OCI-LY3 (cell line): Measurements from ENCODE around the gene SLC6A6.

Experiments used
- H2AFZ ChIP-seq: fragments of 200-600, 300-600 bp; shearing (Covaris generic); 2 replicates; pipeline ENCODE4 v1.6.0; 2014; ENCODE audit warnings: antibody characterized with exemption, low read depth, low read length
- H3K27ac ChIP-seq: fragments of 200-600, 300-600 bp; sonication (generic); 2 replicates; pipeline ENCODE4 v1.5.1; 2014; ENCODE audit warnings: mild to moderate bottlenecking, low read length, moderate library complexity, mixed read lengths
- H3K27me3 ChIP-seq: fragments of 200-600, 300-600 bp; sonication (generic); 2 replicates; pipeline ENCODE4 v1.6.1; 2014; ENCODE audit warnings: low read depth, low read length, mixed read lengths
- H3K36me3 ChIP-seq: fragments of 200-600, 300-600 bp; sonication (generic); replicated peaks from 2 replicates; pipeline ENCODE3; 2014; ENCODE audit warnings: low read depth, low read length, mixed read lengths
- H3K4me1 ChIP-seq: fragments of 300-600, 200-600 bp; sonication (generic); 2 replicates; pipeline ENCODE4 v1.6.1; 2014; ENCODE audit warnings: low read length, mixed read lengths
- H3K4me2 ChIP-seq: fragments of 200-600, 300-600 bp; sonication (generic); 2 replicates; pipeline ENCODE4 v1.6.1; 2014; ENCODE audit warnings: low read length, mixed read lengths
- H3K4me3 ChIP-seq: fragments of 300-600, 200-600 bp; sonication (generic); 2 replicates; pipeline ENCODE4 v1.5.1; 2014; ENCODE audit warnings: antibody characterized with exemption, mild to moderate bottlenecking, low read length, moderate library complexity
- H3K79me2 ChIP-seq: fragments of 300-600, 200-600 bp; shearing (Covaris generic); 2 replicates; pipeline ENCODE4 v1.6.1; 2014; ENCODE audit warnings: mild to moderate bottlenecking, low read length, mixed read lengths
- H3K9ac ChIP-seq: fragments of 300-600, 200-600 bp; shearing (Covaris generic); 2 replicates; pipeline ENCODE4 v1.6.0; 2014; ENCODE audit warnings: mild to moderate bottlenecking, low read length, moderate library complexity
- H3K9me3 ChIP-seq: fragments of 200-600, 300-600 bp; shearing (Covaris generic); 2 replicates; pipeline ENCODE4 v1.6.1; 2014; ENCODE audit warnings: low read length, mixed read lengths; ENCODE audit not compliant: insufficient read depth
- H4K20me1 ChIP-seq: fragments of 200-600, 300-600 bp; sonication (generic); 2 replicates; pipeline ENCODE4 v1.6.1; 2016; ENCODE audit warnings: low read length, mixed read lengths; ENCODE audit not compliant: insufficient read depth
- CTCF ChIP-seq: fragments of 200-600, 300-600 bp; sonication (generic); IDR thresholded peaks from 2 replicates; pipeline ENCODE4 v1.5.1; 2014; ENCODE audit warnings: antibody characterized with exemption, low read length, low read depth
- EZH2phosphoT487 ChIP-seq: fragments of 200-600 bp; shearing (Covaris generic); IDR thresholded peaks from 2 replicates; pipeline ENCODE4 v1.6.1; 2018; ENCODE audit warnings: antibody characterized with exemption, mixed run types, low read depth

The SLC6A6 gene

GRCh38 chr3:14489641-14490040, 87.2 kb downstream of the SLC6A6 start:
- Histone ChIP-seq H3K4me2 (no peak overlapping the region), H3K4me3 (no peak overlapping the region), H2AFZ (no peak overlapping the region), H4K20me1 (no peaks in the 10 kb centered on the region), H3K9me3 (no peaks in the 10 kb centered on the region), H3K36me3 (peaks cover 32% of the 10 kb centered on the region), H3K9ac (no peak overlapping the region), H3K27me3 (no peaks in the 10 kb centered on the region), H3K79me2 (no peaks in the 10 kb centered on the region), H3K27ac (no peak overlapping the region), H3K4me1 (no peaks in the 10 kb centered on the region)
- TF ChIP-seq CTCF: no peak

GRCh38 chr3:14490255-14490654, 87.8 kb downstream of the SLC6A6 start:
- Histone ChIP-seq H2AFZ (no peak overlapping the region), H3K9ac (no peak overlapping the region), H3K4me2 (no peak overlapping the region)

GRCh38 chr3:14490831-14491230, 88.4 kb downstream of the SLC6A6 start:
- no peaks in the 10 kb centered on the region for H3K27me3 ChIP-seq
- no peak overlapping the region for H3K4me3 ChIP-seq
- H3K4me1 ChIP-seq: no peaks in the 10 kb centered on the region
- H4K20me1 ChIP-seq: no peaks in the 10 kb centered on the region
- peaks cover 23% of the 10 kb centered on the region for H3K36me3 ChIP-seq
- no peak overlapping the region for H3K9ac ChIP-seq
- H3K9me3 ChIP-seq: no peaks in the 10 kb centered on the region
- H3K79me2 ChIP-seq: no peaks in the 10 kb centered on the region
- H2AFZ ChIP-seq: no peak overlapping the region
- H3K27ac ChIP-seq: no peak overlapping the region
- TF ChIP-seq CTCF (no peak), EZH2phosphoT487 (no peak)
- H3K4me2 ChIP-seq: no peak overlapping the region

More at GRCh38 chr3:14490255-14490654, 87.8 kb downstream of the SLC6A6 start:
- no peak overlapping the region for H3K27ac ChIP-seq
- TF ChIP-seq CTCF (no peak), EZH2phosphoT487 (no peak)
- H3K27me3 ChIP-seq: no peaks in the 10 kb centered on the region
- H3K9me3 ChIP-seq: no peaks in the 10 kb centered on the region
- no peak overlapping the region for H3K4me3 ChIP-seq
- no peaks in the 10 kb centered on the region for H3K79me2 ChIP-seq
- H3K4me1 ChIP-seq: no peaks in the 10 kb centered on the region
- H4K20me1 ChIP-seq: no peaks in the 10 kb centered on the region
- H3K36me3 ChIP-seq: peaks cover 27% of the 10 kb centered on the region

GRCh38 chr3:14491396-14492190, 89.2 kb downstream of the SLC6A6 start:
- no peak overlapping the region for H3K9ac ChIP-seq
- H3K9me3 ChIP-seq: no peaks in the 10 kb centered on the region
- no peak for TF ChIP-seq CTCF
- no peak for TF ChIP-seq EZH2phosphoT487
- no peak overlapping the region for H3K4me3 ChIP-seq
- H4K20me1 ChIP-seq: no peaks in the 10 kb centered on the region
- no peaks in the 10 kb centered on the region for H3K79me2 ChIP-seq
- H2AFZ ChIP-seq: no peak overlapping the region
- peaks cover 22% of the 10 kb centered on the region for H3K36me3 ChIP-seq
- no peak overlapping the region for H3K27ac ChIP-seq
- no peaks in the 10 kb centered on the region for H3K27me3 ChIP-seq
- no peak overlapping the region for H3K4me2 ChIP-seq
- no peaks in the 10 kb centered on the region for H3K4me1 ChIP-seq
